Fibroblast of skin of right biceps (primary cell): Measurements from ENCODE around the gene HLA-DQB2.

ENCODE experiments used
- DNase-seq: peaks from one replicate; pipeline ENCODE4 v3.0.0-alpha.2; 2013

Gene HLA-DQB2

GRCh38 chr6:32744776-32745175, 18.6 kb downstream of the HLA-DQB2 start:
- no peak for DNase-seq

GRCh38 chr6:32742374-32742773, 21.0 kb downstream of the HLA-DQB2 start:
- DNase-seq: no peak

- no peak for DNase-seq
These were observed 22.0 kb downstream of the HLA-DQB2 start, which contains the start of gene HLA-DQA2 for GRCh38 chr6:32741031-32741960. Gene HLA-DQA2 (plus strand): TSS chr6:32741391. CDS start chr6:32741444, 53 bp downstream.

GRCh38 chr6:32738126-32738525, 25.2 kb downstream of the HLA-DQB2 start:
- no peak for DNase-seq

- no peak for DNase-seq
These were observed 44.5 kb downstream of the HLA-DQB2 start for GRCh38 chr6:32718879-32719278.

- no peak for DNase-seq
These were observed 46.9 kb downstream of the HLA-DQB2 start for GRCh38 chr6:32716396-32716795.

- no peak for DNase-seq
These were observed 50.1 kb downstream of the HLA-DQB2 start for GRCh38 chr6:32713241-32713640.

GRCh38 chr6:32709625-32710024, 53.7 kb downstream of the HLA-DQB2 start:
- DNase-seq: no peak
